ENCODE results near the gene HOXD11. TPM values are rescaled to one million over a fixed set of nuclear protein-coding genes. Genes with fewer than 3 reads are reported as not detected.

Gene HOXD11
- total RNA-seq, result not detected

GRCh38 chr2:176106581-176107539 lies at the start of gene HOXD11:
HOXD11 (plus strand) TSS chr2:176107280; CDS start chr2:176107356, 76 bp downstream.

GRCh38 chr2:176083796-176084261 lies 23.3 kb upstream of the HOXD11 start, which contains the start of gene EVX2:
EVX2 (minus strand) TSS chr2:176083962; CDS start chr2:176083776, 186 bp downstream.

GRCh38 chr2:176092270-176093144 lies 14.6 kb upstream of the HOXD11 start, which contains the start of gene HOXD13:
HOXD13 (plus strand) TSS chr2:176092721; CDS start chr2:176092891, 170 bp downstream.

GRCh38 chr2:176099728-176100546 lies 7.1 kb upstream of the HOXD11 start, which contains the start of gene HOXD12:
HOXD12 (plus strand) TSS chr2:176099795; CDS start chr2:176099802, 7 bp downstream.

GRCh38 chr2:176115883-176116813 lies 9.1 kb downstream of the HOXD11 start, which contains the start of gene HOXD10:
HOXD10 (plus strand) TSS chr2:176116778; CDS start chr2:176116834, 56 bp downstream.

GRCh38 chr2:176122683-176123410 lies 15.8 kb downstream of the HOXD11 start, which contains the start of gene HOXD9:
HOXD9 (plus strand) TSS chr2:176122719; CDS start chr2:176122769, 50 bp downstream.

GRCh38 chr2:176128982-176129796 lies 22.1 kb downstream of the HOXD11 start, which contains the start of gene HOXD8:
HOXD8 (plus strand) TSS chr2:176129705; CDS start chr2:176130367, 662 bp downstream.

GRCh38 chr2:176151442-176152287 lies 44.6 kb downstream of the HOXD11 start, which contains the start of gene HOXD4:
HOXD4 (plus strand) TSS chr2:176151550; CDS start chr2:176151634, 84 bp downstream.

GRCh38 chr2:176156807-176157498 lies 49.9 kb downstream of the HOXD11 start, which contains the start of gene HOXD3:
HOXD3 (plus strand) TSS chr2:176157307; CDS start chr2:176169115, 11,808 bp downstream.

Small RNA genes within 50 kb of the gene (small RNA-seq; reads per million reads assigned to genes)
- gene MIR10B (ENCODE audit: low replicate concordance), result 136 reads per million, percentile 96 among the genes with 10 or more reads in this experiment

Other genes starting within 250 kb of the HOXD11 start
- gene LNPK, start 105.0 kb upstream of the HOXD11 start, total RNA-seq, result 68.2 TPM
- not detected for gene EVX2, start 23.3 kb upstream of the HOXD11 start, total RNA-seq
- not detected for gene HOXD13, start 14.6 kb upstream of the HOXD11 start, total RNA-seq
- not detected for gene HOXD12, start 7.5 kb upstream of the HOXD11 start, total RNA-seq
- gene HOXD10, start 9.5 kb downstream of the HOXD11 start, total RNA-seq, result not detected
- not detected for gene HOXD9, start 15.4 kb downstream of the HOXD11 start, total RNA-seq
- not detected for gene HOXD8, start 22.4 kb downstream of the HOXD11 start, total RNA-seq
- not detected for gene HOXD4, start 44.3 kb downstream of the HOXD11 start, total RNA-seq
- gene HOXD3, start 50.0 kb downstream of the HOXD11 start, total RNA-seq, result not detected
- not detected for gene HOXD1, start 81.4 kb downstream of the HOXD11 start, total RNA-seq
- gene MTX2, start 162.2 kb downstream of the HOXD11 start, total RNA-seq, result 41.0 TPM

Data from parietal lobe (tissue), 2 donors.